ENCODE measurements around the gene GFER.
"Not testable (repeated sequence)": the region's sequence is repeated elsewhere in the genome, so short reads cannot be mapped to it uniquely, and the experiment has no call there.

The GFER gene

DNA sequence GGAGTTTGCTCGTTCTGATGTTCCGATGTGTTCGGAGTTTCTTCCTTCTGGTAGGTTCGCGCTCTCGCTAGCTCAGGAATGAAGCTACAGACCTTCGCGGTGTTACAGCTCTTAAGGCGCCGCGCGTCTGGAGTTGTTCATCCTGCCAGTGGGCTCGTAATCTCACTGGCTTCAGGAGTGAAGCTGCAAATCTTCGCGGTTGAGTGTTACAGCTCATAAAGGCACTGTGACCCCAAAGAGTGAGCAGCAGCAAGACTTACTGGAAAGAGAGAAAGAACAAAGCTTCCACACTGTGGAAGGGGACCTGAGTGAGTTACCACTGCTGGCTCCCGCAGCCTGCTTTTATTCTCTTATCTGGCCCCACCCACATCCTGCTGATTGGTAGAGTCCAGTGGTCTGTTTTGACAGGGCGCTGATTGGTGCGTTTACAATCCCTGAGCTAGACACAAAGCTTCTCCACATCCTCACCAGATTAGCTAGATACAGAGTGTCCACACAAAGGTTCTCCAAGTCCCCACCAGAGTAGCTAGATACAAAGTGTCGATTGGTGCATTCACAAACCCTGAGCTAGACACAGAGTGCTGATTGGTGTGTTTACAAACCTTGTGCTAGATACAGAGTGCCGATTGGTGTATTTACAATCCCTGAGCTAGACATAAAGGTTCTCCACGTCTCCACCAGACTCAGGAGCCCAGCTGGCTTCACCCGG lies 26.4 kb upstream of the GFER start:
- not testable (repeated sequence) for DNase-seq (ENCODE audit: low read depth)

DNA sequence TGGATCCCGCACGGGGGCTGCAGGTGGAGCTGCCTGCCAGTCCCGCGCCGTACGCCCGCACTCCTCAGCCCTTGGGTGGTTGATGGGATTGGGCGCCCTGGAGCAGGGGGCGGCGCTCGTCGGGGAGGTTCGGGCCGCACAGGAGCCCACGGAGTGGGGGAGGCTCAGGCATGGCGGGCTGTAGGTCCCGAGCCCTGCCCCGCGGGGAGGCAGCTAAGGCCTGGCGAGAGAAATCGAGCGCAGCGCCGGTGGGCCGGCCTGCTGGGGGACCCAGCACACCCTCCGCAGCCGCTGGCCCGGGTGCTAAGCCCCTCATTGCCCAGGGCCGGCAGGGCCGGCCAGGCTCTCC lies 25.9 kb upstream of the GFER start:
- not testable (repeated sequence) for DNase-seq (ENCODE audit: low read depth)

DNA sequence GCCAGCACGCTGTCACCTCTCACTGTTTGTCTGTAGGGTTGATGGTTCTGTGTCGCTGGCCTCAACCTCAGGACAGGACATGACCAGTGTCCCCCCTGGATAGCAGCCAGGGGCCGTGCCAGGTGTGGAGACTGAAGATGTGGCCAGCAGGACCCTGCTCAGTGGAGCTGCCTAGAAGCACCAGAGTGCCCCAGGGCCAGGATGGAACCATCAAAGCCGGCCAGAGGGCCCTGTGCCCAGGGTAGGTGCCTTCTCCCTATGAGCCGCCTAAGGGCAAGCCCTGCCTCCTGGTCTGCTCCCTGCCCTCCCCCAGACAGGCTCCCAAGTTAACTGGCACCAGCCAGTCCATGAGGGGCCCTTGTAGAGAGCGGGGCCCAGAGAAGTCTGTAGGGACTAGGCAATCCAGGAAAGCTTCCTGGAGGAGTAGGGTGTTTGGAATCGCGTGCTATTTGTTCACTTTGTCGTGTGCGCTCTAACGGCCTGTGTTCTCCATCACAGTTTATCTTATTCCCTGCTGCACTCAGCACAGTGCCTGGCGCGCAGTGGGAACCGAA lies 25.2 kb upstream of the GFER start:
- no peak for DNase-seq (ENCODE audit: low read depth)

DNA sequence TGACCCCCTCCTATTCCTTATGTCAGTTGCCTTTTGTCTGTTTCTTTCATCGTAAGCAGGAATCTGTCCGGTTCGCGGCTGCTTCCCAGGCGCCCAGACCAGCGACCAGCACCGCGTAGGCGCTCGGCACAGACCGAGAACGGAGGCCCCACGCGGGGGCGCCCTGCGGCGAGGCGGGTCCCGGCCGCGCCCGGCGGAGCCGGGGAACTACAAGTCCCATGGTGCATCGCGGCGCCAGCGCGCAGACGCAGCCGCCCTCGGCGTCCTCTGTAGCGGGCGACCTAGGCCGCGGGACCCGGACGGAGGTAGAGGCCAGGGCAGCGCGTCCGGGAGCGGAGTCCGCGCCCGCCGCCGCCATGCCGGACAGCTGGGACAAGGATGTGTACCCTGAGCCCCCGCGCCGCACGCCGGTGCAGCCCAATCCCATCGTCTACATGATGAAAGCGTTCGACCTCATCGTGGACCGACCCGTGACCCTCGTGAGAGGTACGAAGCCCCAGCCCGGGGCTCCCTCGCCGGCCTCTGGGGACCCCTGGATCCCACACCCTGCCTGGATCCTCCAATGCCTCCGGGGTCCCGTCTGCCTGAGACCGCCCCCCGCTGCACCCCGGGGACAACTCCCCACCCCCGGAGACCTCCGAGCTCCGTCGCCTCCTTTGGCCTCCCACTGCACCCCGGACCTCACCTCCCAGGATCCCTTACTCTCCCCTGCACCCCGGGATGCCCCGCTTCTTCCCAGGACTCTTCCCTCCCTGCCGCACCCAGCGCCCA lies 24.5 kb upstream of the GFER start, which contains the start of gene NDUFB10:
Gene NDUFB10, plus strand, starts transcription at position 270 of the 771 bp plus-strand sequence. Its CDS starts 87 bp downstream, at position 357.
- peak; percentile 89 for DNase-seq (ENCODE audit: low read depth)

DNA sequence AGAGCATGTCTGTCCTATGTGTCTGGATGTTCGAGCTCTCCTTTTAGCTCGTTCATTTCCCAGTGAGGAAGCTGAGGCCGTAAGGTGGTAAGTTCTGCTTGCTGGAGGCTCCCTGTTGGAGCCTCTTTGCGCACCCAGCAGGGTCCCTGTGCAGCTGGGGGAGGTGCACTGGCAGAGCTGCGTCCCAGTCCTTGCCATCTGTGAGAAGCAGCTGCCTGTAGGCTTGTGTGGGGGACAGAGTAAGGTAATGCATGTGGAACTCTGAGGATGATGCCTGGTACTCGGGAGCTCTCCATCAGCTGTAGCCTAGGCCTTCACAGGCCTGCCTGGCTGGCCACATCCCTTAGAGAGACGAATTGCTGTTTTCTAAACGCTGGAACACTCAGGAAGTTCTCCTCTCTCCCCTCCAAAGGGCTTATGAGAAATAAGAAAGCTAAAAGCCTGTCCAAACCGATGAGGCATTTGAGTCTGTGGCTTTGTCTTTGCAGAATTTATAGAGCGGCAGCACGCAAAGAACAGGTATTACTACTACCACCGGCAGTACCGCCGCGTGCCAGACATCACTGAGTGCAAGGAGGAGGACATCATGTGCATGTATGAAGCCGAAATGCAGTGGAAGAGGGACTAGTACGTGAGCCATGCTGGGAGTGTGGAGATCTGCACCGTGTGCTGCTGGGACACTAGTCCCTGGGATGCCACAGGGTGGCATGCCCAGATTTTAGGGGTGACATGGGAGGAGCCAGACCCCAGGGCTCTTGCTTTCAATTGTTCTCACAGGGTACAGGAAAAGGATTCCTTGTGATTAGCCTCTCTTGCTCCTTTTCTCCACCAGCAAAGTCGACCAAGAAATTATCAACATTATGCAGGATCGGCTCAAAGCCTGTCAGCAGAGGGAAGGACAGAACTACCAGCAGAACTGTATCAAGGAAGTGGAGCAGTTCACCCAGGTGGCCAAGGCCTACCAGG lies 23.0 kb upstream of the GFER start:
- no peak for DNase-seq (ENCODE audit: low read depth)

DNA sequence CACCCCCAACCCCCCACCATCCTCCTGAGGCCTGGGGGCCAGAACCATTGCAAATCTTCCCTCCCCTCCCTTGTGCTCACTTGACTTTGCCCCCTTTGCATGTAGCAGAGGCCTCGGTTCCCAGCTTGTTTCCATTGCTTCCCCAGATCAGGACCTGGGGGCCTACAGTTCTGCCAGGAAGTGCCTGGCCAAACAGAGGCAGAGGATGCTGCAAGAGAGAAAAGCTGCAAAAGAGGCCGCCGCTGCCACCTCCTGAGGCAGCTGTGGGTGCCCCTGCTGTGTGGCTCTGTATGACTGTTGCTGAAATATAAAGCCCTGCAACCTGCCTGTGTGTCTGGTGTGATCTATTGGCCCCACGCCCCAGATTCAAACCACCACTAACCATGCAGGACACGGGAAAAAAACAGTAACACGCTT lies 22.3 kb upstream of the GFER start:
- no peak for DNase-seq (ENCODE audit: low read depth)

DNA sequence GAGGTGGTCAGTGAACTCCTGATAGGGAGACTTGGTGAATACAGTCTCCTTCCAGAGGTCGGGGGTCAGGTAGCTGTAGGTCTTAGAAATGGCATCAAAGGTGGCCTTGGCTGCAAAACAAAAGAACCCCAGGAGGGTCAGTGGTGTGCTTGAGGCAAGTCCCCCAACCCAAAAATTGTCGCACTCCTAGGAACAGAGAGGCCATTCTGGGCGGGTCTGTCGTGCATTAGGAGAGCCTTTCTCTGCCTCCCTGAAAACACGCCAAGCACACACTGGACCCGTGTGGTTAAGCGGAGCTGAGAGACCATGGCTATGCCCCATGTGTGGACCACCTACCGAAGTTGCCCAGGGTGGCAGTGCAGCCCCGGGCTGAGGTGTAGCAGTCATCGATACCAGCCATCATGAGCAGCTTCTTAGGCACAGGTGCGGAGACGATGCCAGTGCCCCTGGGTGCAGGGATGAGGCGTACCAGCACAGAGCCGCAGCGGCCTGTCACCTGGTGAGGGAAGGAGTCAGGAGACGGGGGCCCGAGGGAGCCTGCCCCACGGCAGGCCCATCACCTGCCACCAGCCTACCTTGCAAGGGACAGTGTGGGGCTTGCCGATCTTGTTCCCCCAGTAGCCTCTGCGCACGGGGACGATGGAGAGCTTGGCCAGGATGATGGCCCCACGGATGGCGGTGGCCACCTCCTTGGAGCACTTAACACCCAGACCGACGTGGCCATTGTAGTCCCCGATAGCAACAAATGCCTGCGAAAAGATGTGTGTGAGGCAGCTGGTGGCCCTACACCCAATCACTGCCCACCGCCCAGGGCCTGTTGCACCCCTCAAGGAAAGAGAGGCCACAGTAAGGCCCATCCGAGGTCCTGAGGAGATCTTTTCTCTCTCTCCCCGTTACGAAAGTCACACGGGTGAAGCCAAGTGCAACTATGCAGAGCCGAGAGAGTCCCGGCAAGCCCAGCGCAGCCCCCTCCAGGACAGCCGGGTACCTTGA lies 21.5 kb upstream of the GFER start:
- DNase-seq (ENCODE audit: low read depth): not testable (repeated sequence)

DNA sequence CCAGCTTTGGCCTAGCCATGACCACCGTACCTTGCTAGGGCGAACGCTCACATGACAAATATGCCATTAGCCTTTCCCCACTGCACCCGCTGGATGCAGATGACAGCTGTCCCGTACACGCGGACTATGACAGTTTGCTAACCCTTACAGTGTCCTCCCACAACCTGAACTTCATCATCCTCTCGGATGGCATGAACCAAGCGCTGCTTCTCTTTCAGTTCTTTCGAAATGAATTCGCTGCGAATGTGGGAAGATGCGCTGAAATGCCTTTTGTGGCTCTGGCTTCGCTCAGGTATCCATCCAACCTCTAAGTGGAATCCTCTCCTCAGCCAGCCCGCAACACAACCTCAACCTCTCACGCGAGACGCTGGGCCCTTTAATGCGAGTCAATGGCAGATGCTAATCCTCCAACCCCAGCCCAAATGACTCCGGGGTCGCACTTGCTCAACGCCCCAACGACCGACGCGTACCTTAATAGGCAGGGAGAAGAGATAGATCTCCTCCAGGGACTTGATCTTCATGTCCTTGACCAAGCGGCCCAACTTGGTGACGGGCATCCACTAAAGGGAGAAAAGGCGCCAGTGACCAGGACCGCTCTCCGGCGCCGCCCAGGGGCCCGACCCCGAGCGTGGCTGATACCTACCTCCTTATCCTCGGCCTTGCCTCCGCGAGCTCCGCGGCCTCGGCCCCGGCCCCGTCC lies 20.0 kb upstream of the GFER start:
- DNase-seq (ENCODE audit: low read depth): no peak

DNA sequence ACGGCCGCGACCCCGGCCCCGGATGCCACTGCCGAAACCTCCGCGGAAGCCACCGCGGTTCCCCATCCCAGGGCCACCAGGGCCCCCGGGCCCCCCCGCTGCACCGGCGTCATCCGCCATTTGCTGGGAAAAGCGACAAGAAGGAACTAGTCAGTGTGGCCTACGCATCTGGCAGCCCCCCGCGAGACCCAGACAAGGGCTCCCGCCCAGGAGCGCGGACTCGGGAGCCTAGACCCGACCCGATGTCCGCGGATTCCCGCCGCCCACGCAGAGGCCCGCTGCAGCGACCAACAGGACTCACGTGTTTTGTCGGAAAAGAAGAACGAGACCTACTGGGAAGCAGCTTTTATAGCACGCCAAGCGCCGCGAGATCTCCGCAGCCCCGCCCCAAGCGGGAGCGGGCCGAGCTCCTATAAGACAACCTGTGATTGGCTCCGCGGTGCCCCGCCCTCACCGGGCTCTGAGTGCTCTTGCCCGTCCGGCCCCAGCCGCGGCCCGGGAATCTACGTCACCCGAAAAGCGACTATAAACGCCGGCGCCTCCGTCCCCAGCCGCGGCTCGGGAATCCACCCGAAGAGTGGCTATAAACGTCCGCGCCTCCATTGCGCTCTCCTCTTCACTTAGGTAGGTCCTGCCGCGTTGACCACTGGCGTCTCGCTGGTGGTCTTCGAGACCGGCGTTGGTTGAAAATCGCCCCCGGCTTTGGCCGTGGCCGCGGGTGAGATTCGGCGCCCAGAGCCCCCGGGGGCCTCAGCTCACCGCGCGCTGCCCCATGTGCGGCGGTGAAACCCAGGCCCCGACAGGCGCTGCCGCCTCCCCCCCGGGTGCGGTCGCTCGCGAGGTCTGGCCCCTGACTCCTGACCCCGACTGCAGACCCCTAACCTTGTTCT lies 19.2 kb upstream of the GFER start, which contains the start of gene RPS2:
Gene RPS2, minus strand, starts transcription at position 321 of the 890 bp plus-strand sequence. Its CDS starts 201 bp downstream, at position 120.
- DNase-seq (ENCODE audit: low read depth): peak; percentile 94

DNA sequence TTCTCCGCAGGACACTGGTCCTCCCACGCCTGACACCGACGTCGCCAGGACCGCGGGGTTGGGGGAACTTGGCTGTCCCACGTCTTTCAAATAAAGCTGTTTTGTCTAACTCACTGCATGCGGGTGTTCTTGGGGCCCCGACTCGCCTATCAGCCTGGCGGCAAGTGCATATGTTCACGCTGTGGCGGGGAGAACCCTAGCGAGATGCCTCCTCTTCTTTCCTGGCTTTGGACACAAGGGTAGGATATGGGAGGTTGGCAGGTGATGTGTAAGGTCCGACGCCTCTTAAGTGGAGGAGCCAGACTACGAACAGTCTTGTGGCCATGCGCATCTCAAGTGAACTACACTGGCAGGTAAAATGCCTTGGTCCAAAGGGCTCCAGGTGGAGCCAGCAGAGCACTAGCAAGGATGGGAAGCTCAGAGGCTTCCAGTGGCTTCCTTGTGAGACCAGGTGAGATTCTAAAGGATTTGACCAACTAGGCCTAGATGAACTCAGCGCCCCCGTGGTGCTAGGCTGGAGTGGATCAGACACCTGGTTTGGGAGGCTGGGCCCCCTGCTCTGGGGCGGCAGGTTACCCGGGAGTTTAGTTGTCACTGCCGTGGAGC lies 18.5 kb upstream of the GFER start:
- DNase-seq (ENCODE audit: low read depth): no peak

DNA sequence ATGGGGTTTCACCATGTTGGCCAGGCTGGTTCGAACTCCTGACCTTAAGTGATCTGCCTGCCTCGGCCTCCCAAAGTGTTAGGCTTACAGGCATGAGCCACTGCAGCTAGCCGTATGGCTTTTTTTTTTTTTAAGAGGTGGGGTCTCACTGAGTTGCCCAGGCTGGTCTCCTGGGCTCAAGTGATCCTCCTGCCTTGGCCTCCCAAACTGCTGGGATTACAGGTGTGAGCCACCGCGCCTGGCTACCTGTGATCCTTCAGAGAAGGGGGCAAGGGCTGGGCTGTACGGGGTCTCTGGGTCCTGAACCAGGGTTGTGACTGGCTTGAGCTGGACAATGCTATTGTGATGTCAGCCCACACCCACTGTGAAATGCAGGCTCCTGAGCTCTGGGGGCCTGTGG lies 17.5 kb upstream of the GFER start, which contains the start of gene RNF151:
Gene RNF151, plus strand, starts transcription at position 397 of the 400 bp plus-strand sequence. CDS start 26 bp downstream, outside the sequence.
- no peak for DNase-seq (ENCODE audit: low read depth)

DNA sequence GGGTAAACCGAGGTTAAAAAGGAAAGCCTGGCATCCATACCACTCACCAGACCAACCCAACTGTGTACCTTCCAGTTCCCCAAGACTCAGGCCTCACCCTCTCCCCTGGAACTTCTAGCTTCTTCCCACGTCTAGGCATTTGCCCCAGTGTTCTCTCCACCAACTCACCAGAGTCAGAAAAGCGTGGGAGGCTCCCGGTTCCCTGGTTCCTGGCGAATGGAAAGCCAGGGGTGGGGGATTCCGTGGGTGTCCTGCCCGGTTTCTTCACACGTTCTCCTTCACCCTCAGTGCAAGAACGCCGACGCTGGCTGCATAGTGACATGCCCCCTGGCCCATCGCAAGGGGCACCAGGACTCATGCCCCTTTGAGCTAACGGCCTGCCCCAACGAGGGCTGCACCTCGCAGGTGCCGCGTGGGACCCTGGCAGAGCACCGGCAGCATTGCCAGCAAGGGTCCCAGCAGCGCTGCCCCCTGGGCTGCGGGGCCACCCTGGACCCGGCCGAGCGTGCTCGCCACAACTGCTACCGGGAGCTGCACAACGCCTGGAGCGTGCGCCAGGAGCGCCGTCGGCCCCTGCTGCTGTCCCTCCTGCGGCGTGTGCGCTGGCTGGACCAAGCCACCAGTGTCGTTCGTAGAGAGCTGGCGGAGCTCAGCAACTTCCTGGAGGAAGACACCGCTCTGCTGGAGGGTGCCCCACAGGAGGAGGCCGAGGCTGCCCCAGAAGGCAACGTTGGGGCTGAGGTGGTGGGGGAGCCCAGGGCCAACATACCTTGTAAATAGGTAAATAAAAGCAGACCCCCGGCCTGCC lies 15.6 kb upstream of the GFER start:
- no peak for DNase-seq (ENCODE audit: low read depth)

DNA sequence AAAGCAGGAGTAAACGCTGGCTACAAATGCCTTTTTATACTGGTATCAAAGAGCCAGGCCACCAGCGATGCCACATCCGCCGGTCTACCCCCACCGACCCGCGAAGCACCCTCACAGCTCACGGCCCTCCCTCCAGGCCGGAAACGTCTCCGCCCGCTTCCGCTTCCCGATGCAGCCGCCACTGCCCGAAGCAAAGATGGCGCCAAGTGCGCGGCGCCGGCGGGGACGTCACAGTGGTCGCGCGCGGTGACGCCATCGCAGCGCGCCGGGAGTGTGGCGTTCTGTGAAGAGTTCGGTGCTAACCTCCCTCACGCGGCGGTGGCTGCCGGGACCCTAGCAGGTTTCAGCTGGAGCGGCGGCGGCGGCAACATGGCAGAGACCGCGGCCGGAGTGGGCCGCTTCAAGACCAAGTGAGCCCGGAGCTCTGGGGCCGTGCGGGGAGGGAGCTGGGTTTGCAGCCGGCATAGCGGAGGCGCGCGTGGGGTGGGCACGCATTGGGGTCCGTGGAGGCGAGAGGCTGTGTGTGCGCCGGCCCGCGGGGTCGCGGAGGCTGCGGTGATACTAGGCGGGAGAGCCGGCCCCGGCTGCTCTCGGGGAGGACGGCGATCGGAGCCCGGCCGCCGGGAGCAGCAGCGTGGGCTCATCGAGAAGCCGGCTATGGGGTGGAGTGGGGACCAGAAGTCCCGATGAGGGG lies 12.1 kb upstream of the GFER start, which contains the start of gene TBL3:
Gene TBL3, plus strand, starts transcription at position 258 of the 694 bp plus-strand sequence. Its CDS starts 112 bp downstream, at position 370.
- DNase-seq (ENCODE audit: low read depth): peak; percentile 94

DNA sequence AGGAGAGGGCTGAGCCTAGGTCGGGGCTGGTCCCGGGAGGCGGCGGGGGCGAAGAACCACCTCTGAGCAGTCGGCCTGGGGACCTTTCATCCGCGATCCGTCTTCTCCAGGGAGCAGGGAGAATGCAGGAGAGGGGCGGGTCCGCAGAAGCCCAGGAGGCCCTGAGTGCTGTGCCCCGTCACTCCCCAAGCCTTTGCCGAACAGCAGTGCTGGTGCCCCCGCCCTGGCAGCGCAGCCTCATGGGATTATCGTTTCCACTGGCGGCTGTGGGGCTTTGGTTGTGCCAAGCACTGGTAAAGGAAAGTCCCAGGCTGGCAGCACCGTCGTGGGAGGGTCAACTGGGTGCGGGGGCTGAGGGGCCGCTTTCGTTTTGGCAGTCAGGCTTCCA lies 11.5 kb upstream of the GFER start:
- DNase-seq (ENCODE audit: low read depth): no peak

DNA sequence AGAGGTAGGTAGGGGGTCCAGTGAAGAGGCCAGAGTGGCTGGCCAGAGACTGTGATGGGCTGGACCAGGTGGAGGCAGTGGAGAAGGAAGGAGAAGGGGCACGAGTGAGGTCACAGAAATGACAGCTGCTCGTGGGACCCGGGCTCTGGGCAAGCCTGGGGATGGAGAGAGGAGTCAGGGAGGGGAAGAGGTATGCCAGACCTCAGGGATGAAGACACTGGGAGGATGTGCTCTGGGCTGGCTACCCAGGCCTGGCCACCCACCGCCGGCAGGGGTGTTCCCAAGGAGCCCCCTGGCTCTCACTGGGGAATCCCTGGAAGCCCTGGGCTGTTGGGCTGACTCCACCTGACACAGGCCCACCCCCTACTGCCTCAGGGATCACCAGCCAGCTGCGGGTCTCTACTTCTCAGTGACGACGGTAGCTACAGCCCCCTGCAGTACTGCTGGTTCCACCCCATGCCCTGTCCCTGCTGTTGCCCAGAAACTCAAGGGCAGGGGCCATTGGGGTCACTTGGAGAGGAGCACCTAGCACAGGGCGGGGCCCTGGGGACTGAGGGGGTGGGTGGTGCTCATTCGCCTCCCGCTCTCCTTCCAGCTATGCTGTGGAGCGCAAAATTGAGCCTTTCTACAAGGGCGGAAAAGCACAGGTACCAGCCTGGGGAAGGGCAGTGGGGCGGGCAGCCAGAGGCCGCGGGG lies 10.4 kb upstream of the GFER start:
- no peak for DNase-seq (ENCODE audit: low read depth)
